Measurements from ENCODE around the gene AGAP1.

The AGAP1 gene

GRCh38 chr2:235955664-235956063, 461.8 kb downstream of the AGAP1 start:
- DNase-seq, result no peak

- no peak for DNase-seq
These were observed 462.6 kb downstream of the AGAP1 start for GRCh38 chr2:235956281-235956970.

- no peak for DNase-seq
These were observed 463.4 kb downstream of the AGAP1 start for GRCh38 chr2:235957251-235957650.

- DNase-seq, result no peak
These were observed 464.5 kb downstream of the AGAP1 start for GRCh38 chr2:235958221-235958930.

GRCh38 chr2:235958931-235959410, 465.1 kb downstream of the AGAP1 start:
- DNase-seq, result no peak

GRCh38 chr2:235960011-235960715, 466.3 kb downstream of the AGAP1 start:
- DNase-seq, result no peak

- DNase-seq, result no peak
These were observed 467.1 kb downstream of the AGAP1 start for GRCh38 chr2:235960716-235961640.

- DNase-seq, result no peak
These were observed 467.9 kb downstream of the AGAP1 start for GRCh38 chr2:235961711-235962110.

- DNase-seq, result no peak
These were observed 470.2 kb downstream of the AGAP1 start for GRCh38 chr2:235963853-235964577.

- DNase-seq, result no peak
These were observed 471.0 kb downstream of the AGAP1 start for GRCh38 chr2:235964787-235965390.

- DNase-seq, result no peak
These were observed 472.6 kb downstream of the AGAP1 start for GRCh38 chr2:235966396-235966795.

- no peak for DNase-seq
These were observed 473.3 kb downstream of the AGAP1 start for GRCh38 chr2:235966932-235967757.

GRCh38 chr2:235968155-235968554, 474.3 kb downstream of the AGAP1 start:
- no peak for DNase-seq

GRCh38 chr2:235968616-235969324, 474.9 kb downstream of the AGAP1 start:
- DNase-seq, result no peak

GRCh38 chr2:235970204-235971040, 476.6 kb downstream of the AGAP1 start:
- no peak for DNase-seq

GRCh38 chr2:235976516-235976915, 482.7 kb downstream of the AGAP1 start:
- no peak for DNase-seq

- no peak for DNase-seq
These were observed 483.1 kb downstream of the AGAP1 start for GRCh38 chr2:235976956-235977355.

GRCh38 chr2:235977445-235977844, 483.6 kb downstream of the AGAP1 start:
- DNase-seq, result no peak

GRCh38 chr2:235978022-235978421, 484.2 kb downstream of the AGAP1 start:
- no peak for DNase-seq

All from T-helper 2 cell (primary cell).